ENCODE data around the gene PDXK. TPM values are rescaled to one million over a fixed set of nuclear protein-coding genes. Genes with fewer than 3 reads are reported as not detected.

PDXK gene
- total and polyA plus RNA-seq, 2 of the 13 experiments (the other 11 are each of a cell fraction or from before 2014, with no cell fraction given), result 114 to 184 TPM

DNA sequence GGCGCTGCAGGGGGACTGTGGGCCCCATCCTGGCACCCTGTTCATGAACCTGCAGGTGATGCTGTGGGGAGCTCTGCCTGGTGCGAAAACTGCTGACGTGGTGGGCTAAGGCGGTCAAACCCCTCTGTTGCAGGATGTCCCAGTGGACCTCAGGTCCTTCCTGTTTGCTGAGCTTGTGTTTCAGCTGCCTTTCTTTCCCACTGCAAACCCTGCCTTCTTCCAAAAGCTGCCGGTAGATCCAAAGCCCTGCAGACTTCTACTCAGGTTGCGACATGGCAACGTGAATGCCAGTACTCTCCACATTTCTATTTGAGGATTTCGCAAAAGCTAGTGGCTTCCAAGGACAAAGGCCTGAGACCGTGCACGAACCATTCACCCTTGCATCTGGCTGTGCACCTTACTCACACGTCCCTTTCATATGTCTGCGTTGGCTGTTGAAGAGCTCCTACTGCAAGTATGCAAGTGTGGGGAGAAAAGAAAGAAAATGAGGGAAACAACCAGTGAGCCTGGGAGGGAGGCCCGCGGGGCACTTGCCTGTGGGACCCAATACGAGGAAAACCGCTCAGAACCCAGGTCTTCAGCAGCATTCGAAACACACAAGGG is 64.3 kb downstream of the PDXK start (continued):
- TF ChIP-seq CENPBD1 (CRISPR knock-in tag; IDR thresholded peaks at IDR 0.05; ENCODE audit: borderline replicate concordance, low read depth) (0 out of 2 replicates have a peak, but pooled peaks have one; percentile 39), ZNF292 (CRISPR knock-in tag; IDR thresholded peaks at IDR 0.05; ENCODE audit: borderline replicate concordance, low read depth) (peak; percentile 97; the same call in 1 of the 2 replicates), ZNF317 (CRISPR knock-in tag; IDR thresholded peaks at IDR 0.05) (peak; percentile 64; the same call in 1 of the 2 replicates), ATF1 (CRISPR knock-in tag; IDR thresholded peaks at IDR 0.05) (peak; percentile 71), ETV6 (CRISPR knock-in tag; conservative IDR thresholded peaks at IDR 0.05) (0 out of 2 replicates have a peak, but pooled peaks have one; percentile 33), ZBTB3 (CRISPR knock-in tag; IDR thresholded peaks at IDR 0.05; ENCODE audit: borderline replicate concordance, low read depth) (peak; percentile 36; the same call in 1 of the 2 replicates), ZSCAN21 (CRISPR knock-in tag; IDR thresholded peaks at IDR 0.05; ENCODE audit: borderline replicate concordance) (peak; percentile 63; the same call in 1 of the 2 replicates), ZNF160 (CRISPR knock-in tag; IDR thresholded peaks at IDR 0.05) (no peak), CBX5 (CRISPR knock-in tag; IDR thresholded peaks at IDR 0.05; ENCODE audit: borderline replicate concordance) (peak; percentile 92; the same call in 1 of the 2 replicates), TCF12 (IDR thresholded peaks at IDR 0.05) (no peak), TCF12 (CRISPR knock-in tag; IDR thresholded peaks at IDR 0.05) (peak; percentile 94; the same call in 1 of the 2 replicates), AKNA (CRISPR knock-in tag; IDR thresholded peaks at IDR 0.05; ENCODE audit: borderline replicate concordance) (no peak), ZFP1 (CRISPR knock-in tag; IDR thresholded peaks at IDR 0.05) (peak; percentile 54; the same call in 1 of the 2 replicates), NRL (CRISPR knock-in tag; IDR thresholded peaks at IDR 0.05; ENCODE audit: borderline replicate concordance) (peak; percentile 77; the same call in 1 of the 2 replicates), HMG20A (CRISPR knock-in tag; IDR thresholded peaks at IDR 0.05; ENCODE audit: borderline replicate concordance) (peak; percentile 77; the same call in 1 of the 2 replicates), BCL6 (CRISPR knock-in tag; IDR thresholded peaks at IDR 0.05) (peak; percentile 79), HCFC1 (IDR thresholded peaks at IDR 0.05; ENCODE audit: low read depth, low read length) (no peak), TEAD3 (CRISPR knock-in tag; optimal IDR thresholded peaks at IDR 0.05; ENCODE audit: borderline replicate concordance) (peak; percentile 82), ZGPAT (CRISPR knock-in tag; IDR thresholded peaks at IDR 0.05) (peak; percentile 84), SKI (IDR thresholded peaks at IDR 0.05; ENCODE audit: partially characterized antibody) (peak; percentile 70)
- TF ChIP-seq, protein P1, sequence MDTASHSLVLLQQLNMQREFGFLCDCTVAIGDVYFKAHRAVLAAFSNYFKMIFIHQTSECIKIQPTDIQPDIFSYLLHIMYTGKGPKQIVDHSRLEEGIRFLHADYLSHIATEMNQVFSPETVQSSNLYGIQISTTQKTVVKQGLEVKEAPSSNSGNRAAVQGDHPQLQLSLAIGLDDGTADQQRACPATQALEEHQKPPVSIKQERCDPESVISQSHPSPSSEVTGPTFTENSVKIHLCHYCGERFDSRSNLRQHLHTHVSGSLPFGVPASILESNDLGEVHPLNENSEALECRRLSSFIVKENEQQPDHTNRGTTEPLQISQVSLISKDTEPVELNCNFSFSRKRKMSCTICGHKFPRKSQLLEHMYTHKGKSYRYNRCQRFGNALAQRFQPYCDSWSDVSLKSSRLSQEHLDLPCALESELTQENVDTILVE (CRISPR knock-in tag; IDR thresholded peaks at IDR 0.05), result peak; percentile 91
- TF ChIP-seq, protein P2, sequence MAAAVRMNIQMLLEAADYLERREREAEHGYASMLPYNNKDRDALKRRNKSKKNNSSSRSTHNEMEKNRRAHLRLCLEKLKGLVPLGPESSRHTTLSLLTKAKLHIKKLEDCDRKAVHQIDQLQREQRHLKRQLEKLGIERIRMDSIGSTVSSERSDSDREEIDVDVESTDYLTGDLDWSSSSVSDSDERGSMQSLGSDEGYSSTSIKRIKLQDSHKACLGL (CRISPR knock-in tag; IDR thresholded peaks at IDR 0.05), result peak; percentile 42; the same call in 1 of the 2 replicates

Measured in HepG2 (cell line).